ENCODE data around the gene KRABD2. TPM values are rescaled to one million over a fixed set of nuclear protein-coding genes. Genes with fewer than 3 reads are reported as not detected.

The KRABD2 gene

Small RNA genes within 50 kb of the gene (small RNA-seq; reads per million reads assigned to genes)
- gene RF00265 = not detected

Other genes with a start within 250 kb of the KRABD2 start
- gene PER1, start 224.3 kb downstream of the KRABD2 start, total RNA-seq = 6.5 TPM
- 23.6 TPM for gene VAMP2, start 213.8 kb downstream of the KRABD2 start, total RNA-seq
- 23.6 TPM for gene TMEM107, start 200.3 kb downstream of the KRABD2 start, total RNA-seq
- 7.7 TPM for gene BORCS6, start 186.5 kb downstream of the KRABD2 start, total RNA-seq
- gene AURKB, start 166.1 kb downstream of the KRABD2 start, total RNA-seq = 3.7 TPM
- 9.8 TPM for gene CTC1, start 128.6 kb downstream of the KRABD2 start, total RNA-seq
- gene PFAS, start 127.4 kb downstream of the KRABD2 start, total RNA-seq = 22.8 TPM
- gene RANGRF, start 88.0 kb downstream of the KRABD2 start, total RNA-seq = 6.1 TPM
- gene SLC25A35, start 81.3 kb downstream of the KRABD2 start, total RNA-seq = 1.2 TPM
- 0.41 TPM for gene ARHGEF15, start 66.5 kb downstream of the KRABD2 start, total RNA-seq
- not detected for gene ODF4, start 36.9 kb downstream of the KRABD2 start, total RNA-seq
- 4,449 TPM for gene RPL26, start 6.5 kb upstream of the KRABD2 start, total RNA-seq
- gene RNF222, start 21.1 kb upstream of the KRABD2 start, total RNA-seq = not detected
- 41.2 TPM for gene NDEL1, start 59.2 kb upstream of the KRABD2 start, total RNA-seq

Data from frontal cortex (tissue), 1 donor.